ENCODE results near the gene PLEKHB2. TPM values are rescaled to one million over a fixed set of nuclear protein-coding genes. Genes with fewer than 3 reads are reported as not detected.

Gene PLEKHB2
- total and polyA plus RNA-seq, 4 experiments from 2014 or later, result 45.5 to 84.2 (median 59.3) TPM

DNA sequence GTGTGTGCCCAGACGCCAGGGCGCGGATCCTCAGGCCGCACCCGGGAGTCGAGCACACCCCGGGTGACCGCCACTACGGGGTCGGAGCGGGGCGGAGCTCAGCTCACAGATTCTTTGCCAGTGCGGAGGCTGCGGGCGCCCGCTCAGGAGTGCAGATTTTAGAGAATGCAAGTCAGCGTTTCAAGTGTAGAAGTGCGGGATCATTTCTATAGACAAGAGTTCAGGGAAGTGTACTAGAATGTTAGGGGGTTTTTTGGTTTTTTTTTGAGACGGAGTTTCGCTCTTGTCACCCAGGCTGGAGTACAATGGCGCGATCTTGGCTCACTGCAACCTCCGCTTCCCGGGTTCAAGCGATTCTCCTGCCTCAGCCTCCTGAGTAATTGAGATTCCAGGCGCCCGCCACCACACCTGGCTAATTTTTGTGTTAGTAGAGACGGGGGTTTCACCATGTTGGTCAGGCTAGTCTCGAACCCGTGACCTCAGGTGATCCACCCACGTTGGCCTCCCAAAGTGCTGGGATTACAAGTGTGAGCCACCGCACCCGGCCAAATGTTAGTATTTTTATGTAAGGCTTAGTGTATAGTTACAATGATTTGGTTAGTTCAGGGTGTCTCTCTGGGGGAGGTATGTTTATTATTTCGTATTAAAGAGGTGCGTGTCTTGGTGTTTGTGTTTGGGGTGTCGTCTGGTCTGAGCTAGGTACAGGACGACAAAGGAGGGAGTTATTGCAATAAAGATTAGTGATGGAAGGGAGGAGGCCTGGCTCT lies 11.3 kb upstream of the PLEKHB2 start:
- peak overlapping the region; percentile 89 for H3K27ac ChIP-seq (ENCODE audit: low read depth, low read length)
- ChIA-PET POLR2A (ENCODE audit: partially characterized antibody) (interaction anchor here (0.7 to 4.0 kb wide), 8 partner anchors 11 to 752 kb away, joined by 3 to 99 read pairs (median 9); partner anchors contain the start of genes IMP4, MZT2A and PLEKHB2), CTCF (ENCODE audit: partially characterized antibody) (interaction anchor here (0.9 to 4.2 kb wide), 4 partner anchors 10 to 579 kb away, joined by 3 to 28 read pairs (median 5); partner anchors contain the start of gene PLEKHB2)
- intact Hi-C loops (cut with micrococcal nuclease), result loop anchor here (1.0 to 5.0 kb wide), 4 partner anchors 10 to 398 kb away; partner anchors contain the start of gene MZT2A
- no peaks in the 10 kb centered on the region for H3K27me3 Mint-ChIP-seq
- no peak for DNase-seq
- peaks cover under 1 to 13% of the 10 kb centered on the region in 2 donors for H3K36me3 Mint-ChIP-seq
- H3K9me3 Mint-ChIP-seq, result no peaks in the 10 kb centered on the region
- H3K27ac Mint-ChIP-seq, result peak overlapping the region; percentile 87 to 98 (median 97)
- H3K27me3 ChIP-seq (ENCODE audit: insufficient read depth, low read length), result no peaks in the 10 kb centered on the region
- H3K4me1 ChIP-seq (ENCODE audit: insufficient read depth, low read length), result peaks cover 22% of the 10 kb centered on the region
- H3K4me1 Mint-ChIP-seq, result peaks cover 9 to 33% (median 18%) of the 10 kb centered on the region in 4 donors
- peak overlapping the region; percentile 85 to 99 (median 93) for H3K4me3 Mint-ChIP-seq
- no peaks in the 10 kb centered on the region for H3K9me3 ChIP-seq (ENCODE audit: control insufficient read depth in 1 of 2, low read length in 2 of 2)
- H3K36me3 ChIP-seq (ENCODE audit: insufficient read depth, low read length), result peaks cover under 1% of the 10 kb centered on the region
- H3K4me3 ChIP-seq (ENCODE audit: low read length in 2 of 2), result peak overlapping the region; percentile 86 to 91

DNA sequence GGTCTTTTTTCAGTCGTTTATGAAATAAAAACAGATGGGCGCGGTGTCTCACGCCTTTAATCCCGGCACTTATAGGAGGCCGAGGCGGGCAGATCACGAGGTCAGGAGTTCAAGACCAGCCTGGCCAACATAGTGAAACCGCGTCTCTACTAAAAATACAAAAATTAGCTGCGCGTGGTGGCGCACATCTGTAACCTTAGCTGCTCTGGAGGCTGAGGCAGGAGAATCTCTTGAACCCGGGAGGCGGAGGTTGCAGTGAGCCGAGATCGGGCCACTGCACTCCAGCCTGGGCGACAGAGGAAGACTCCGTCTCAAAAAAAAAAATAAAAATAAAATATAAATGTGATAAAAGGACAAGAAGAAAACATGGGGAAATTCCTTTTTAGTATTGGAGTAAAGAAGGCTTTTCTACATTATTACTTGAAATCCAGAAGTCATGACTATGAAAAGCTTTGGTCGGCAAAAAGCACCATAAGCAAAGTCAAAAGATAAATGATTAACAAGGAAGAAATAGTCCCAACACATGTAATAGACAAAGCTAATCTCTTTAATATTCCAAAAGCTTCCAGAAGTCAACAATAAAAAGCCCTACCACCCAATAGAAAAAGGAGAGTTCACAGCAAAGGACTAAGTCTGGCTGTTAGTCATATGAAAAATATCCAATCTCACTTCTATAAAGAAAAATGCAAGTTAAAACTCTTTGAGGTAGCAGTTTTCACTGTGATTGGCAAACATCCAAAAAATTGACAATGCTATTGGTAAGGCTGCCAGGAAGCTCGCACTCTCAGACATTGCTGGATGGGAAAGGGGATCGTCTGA lies 10.5 kb upstream of the PLEKHB2 start:
- Mint-ChIP-seq H3K4me3 (peak overlapping the region; percentile 85 to 99 (median 93)), H3K36me3 (peaks cover 0 to 13% of the 10 kb centered on the region in 2 donors), H3K9me3 (no peaks in the 10 kb centered on the region), H3K27ac (peak overlapping the region; percentile 5 to 98 (median 97)), H3K27me3 (no peaks in the 10 kb centered on the region), H3K4me1 (peaks cover 9 to 29% (median 15%) of the 10 kb centered on the region in 4 donors)
- CTCF ChIA-PET (ENCODE audit: partially characterized antibody), result interaction anchor here (0.9 to 4.2 kb wide), 3 partner anchors 9 to 579 kb away, joined by 3 to 28 read pairs (median 3); partner anchors contain the start of gene PLEKHB2
- no peaks in the 10 kb centered on the region for H3K27me3 ChIP-seq (ENCODE audit: insufficient read depth, low read length)
- peak overlapping the region in 1 of 2 donors; percentile 91 for H3K4me3 ChIP-seq (ENCODE audit: low read length in 2 of 2)
- H3K36me3 ChIP-seq (ENCODE audit: insufficient read depth, low read length), result no peaks in the 10 kb centered on the region
- POLR2A ChIA-PET (ENCODE audit: partially characterized antibody), result interaction anchor here (4.0 kb wide), 1 partner anchor 10 kb away, joined by 99 read pairs; the partner anchor contains the start of gene PLEKHB2
- intact Hi-C loops (cut with micrococcal nuclease), result loop anchor here (5.0 kb wide), 1 partner anchor 398 kb away; the partner anchor contains the start of gene MZT2A
- H3K4me1 ChIP-seq (ENCODE audit: insufficient read depth, low read length), result peaks cover 22% of the 10 kb centered on the region
- DNase-seq, result no peak
- no peaks in the 10 kb centered on the region for H3K9me3 ChIP-seq (ENCODE audit: control insufficient read depth in 1 of 2, low read length in 2 of 2)
- H3K27ac ChIP-seq (ENCODE audit: low read depth, low read length), result no peak overlapping the region

DNA sequence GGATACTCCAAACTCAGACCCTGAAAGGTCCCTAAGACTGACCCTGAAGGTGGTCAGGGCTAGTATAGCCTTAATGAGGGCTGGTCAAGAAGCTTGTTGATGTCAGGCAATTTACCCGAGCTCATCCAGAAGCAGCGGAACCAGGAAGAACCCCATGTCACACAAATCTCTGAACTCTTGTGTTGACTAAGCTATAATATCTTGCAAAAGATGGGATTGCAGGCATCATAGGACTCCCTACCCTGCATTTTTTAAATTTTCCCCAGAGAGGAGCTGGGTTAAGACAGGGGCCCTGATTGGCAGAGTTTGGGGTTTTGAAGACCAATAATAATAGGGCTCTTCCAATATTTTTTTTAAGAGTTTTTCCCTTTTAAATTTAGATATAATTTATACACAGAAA lies 2.0 kb upstream of the PLEKHB2 start:
- POLR2A ChIA-PET (ENCODE audit: partially characterized antibody), result interaction anchor here (1.0 to 4.0 kb wide), 2 partner anchors 10 to 390 kb away, joined by 3 to 99 read pairs; partner anchors contain the start of gene FAM168B
- H3K27ac Mint-ChIP-seq, result peak overlapping the region; percentile 51 to 92 (median 79)

DNA sequence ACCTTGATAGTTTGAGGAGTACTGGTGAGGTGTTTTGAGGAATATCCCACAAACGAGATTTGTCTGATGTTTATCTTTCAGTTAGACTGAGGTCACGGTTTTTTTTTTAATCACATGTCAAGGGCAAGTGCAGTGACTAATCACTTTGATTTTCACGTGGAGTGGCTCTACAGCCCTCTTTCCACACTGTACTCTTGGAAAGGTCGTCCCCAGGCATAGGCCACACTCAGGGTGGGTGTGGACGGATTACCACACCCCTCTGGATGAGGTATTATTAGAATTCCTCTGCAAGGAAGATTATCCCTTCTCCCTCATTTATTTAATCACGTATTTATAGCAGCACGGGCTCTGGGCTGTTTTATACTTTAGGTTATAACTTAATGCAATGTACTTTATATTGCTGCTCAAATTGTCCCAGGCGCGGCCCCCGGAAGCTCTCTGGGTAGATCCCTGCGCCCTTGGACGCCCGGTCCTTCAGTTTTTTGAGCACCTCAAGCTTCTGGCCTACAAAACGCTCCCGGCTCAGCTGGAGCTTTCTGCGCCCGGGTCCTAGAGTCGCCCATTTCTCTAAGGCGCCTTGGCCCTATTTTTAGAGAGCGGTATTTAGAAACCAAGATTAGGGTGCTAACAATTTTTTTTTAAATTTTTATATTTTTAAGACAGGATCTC lies 515 bp upstream of the PLEKHB2 start:
- ChIA-PET CTCF (ENCODE audit: partially characterized antibody) (interaction anchor here (1.3 to 3.6 kb wide), 2 partner anchors 11 to 63 kb away, joined by 3 to 28 read pairs; partner anchors contain the start of gene FAM168B), POLR2A (ENCODE audit: partially characterized antibody) (interaction anchor here (0.6 to 4.0 kb wide), 6 partner anchors 11 to 762 kb away, joined by 3 to 99 read pairs (median 4); partner anchors contain the start of genes FAM168B and IMP4)
- H3K4me1 Mint-ChIP-seq, result peaks cover 31 to 52% (median 42%) of the 10 kb centered on the region in 4 donors
- H3K27me3 Mint-ChIP-seq, result no peaks in the 10 kb centered on the region
- DNase-seq, result peak; percentile 71 to 83 (median 76)
- intact Hi-C loops (cut with micrococcal nuclease), result loop anchor here (1.0 to 5.0 kb wide), 5 partner anchors 11 to 922 kb away; partner anchors contain the start of genes FAM168B, IMP4, MZT2A and MZT2B
- peaks cover 0 to 12% of the 10 kb centered on the region in 2 donors for H3K36me3 Mint-ChIP-seq
- H3K4me3 ChIP-seq (ENCODE audit: low read length in 2 of 2), result peak overlapping the region; percentile 64 to 91
- no peaks in the 10 kb centered on the region for H3K36me3 ChIP-seq (ENCODE audit: insufficient read depth, low read length)
- H3K9me3 Mint-ChIP-seq, result no peaks in the 10 kb centered on the region
- H3K4me3 Mint-ChIP-seq, result peak overlapping the region; percentile 94 to 99 (median 98)
- no peaks in the 10 kb centered on the region for H3K9me3 ChIP-seq (ENCODE audit: control insufficient read depth in 1 of 2, low read length in 2 of 2)
- H3K27ac ChIP-seq (ENCODE audit: low read depth, low read length), result peak overlapping the region; percentile 95
- H3K27me3 ChIP-seq (ENCODE audit: insufficient read depth, low read length), result no peaks in the 10 kb centered on the region
- H3K4me1 ChIP-seq (ENCODE audit: insufficient read depth, low read length), result peaks cover 45% of the 10 kb centered on the region
- peak overlapping the region; percentile 92 to 99 (median 97) for H3K27ac Mint-ChIP-seq

More for the DNA sequence above, 2.0 kb upstream of the PLEKHB2 start:
- no peak for DNase-seq
- Mint-ChIP-seq H3K4me3 (peak overlapping the region in 1 of 8 donors; percentile 35), H3K36me3 (peaks cover 0 to 8% of the 10 kb centered on the region in 2 donors), H3K9me3 (no peaks in the 10 kb centered on the region), H3K4me1 (peaks cover 26 to 41% (median 33%) of the 10 kb centered on the region in 4 donors), H3K27me3 (no peaks in the 10 kb centered on the region)
- Histone ChIP-seq H3K9me3 (ENCODE audit: control insufficient read depth in 1 of 2, low read length in 2 of 2) (no peaks in the 10 kb centered on the region), H3K4me1 (ENCODE audit: insufficient read depth, low read length) (peaks cover 36% of the 10 kb centered on the region), H3K27ac (ENCODE audit: low read depth, low read length) (peak overlapping the region; percentile 13), H3K4me3 (ENCODE audit: low read length in 2 of 2) (no peak overlapping the region), H3K36me3 (ENCODE audit: insufficient read depth, low read length) (no peaks in the 10 kb centered on the region), H3K27me3 (ENCODE audit: insufficient read depth, low read length) (no peaks in the 10 kb centered on the region)
- CTCF ChIA-PET (ENCODE audit: partially characterized antibody), result interaction anchor here (3.6 kb wide), 1 partner anchor 10 kb away, joined by 28 read pairs; the partner anchor contains the start of gene FAM168B
- intact Hi-C loops (cut with micrococcal nuclease), result no loop called here

DNA sequence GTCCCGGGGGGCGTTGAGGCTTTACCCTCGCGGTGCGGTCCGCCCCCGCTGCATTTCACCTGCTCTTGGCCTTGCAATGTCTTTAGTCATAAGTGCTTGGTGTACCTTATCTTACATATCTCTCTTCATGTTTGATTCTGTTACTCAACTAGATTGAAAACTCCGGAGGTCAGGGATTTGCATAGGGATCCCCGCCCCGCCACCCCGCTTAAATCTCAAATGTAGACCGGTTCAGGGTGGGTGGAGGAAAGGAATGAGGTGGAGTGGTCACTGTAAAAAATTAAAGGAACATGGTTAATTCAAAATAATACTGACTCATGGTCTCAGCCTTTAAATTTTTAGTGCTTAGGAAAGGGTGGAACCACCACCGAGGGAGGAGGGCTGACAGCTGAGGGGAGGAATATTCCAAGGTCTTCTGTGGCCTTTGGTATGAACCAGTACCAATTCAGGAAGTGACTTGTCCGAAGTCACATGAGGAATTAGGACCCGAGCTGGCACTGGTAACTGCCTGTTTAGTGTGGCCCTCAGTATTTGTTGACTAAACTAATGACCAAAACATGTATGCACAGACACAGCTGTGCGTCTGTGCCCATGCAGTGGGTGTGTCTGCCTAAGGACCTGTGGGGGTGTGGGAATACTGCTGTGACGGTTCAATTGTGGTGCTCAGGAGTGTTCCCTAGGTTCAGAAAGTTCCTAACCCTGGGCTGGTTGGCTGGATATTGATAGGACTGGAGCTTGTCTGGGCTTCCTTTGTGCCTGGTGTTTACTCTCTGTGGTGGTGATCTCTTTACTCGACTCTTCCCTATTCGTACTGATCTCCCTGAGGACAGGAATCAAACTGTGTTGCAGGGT lies 1.0 kb downstream of the PLEKHB2 start:
- peak in 1 of 5 donors; percentile 8 for DNase-seq
- CTCF ChIA-PET (ENCODE audit: partially characterized antibody), result no interaction called here

More for the DNA sequence above, 1.0 kb downstream of the PLEKHB2 start:
- POLR2A ChIA-PET (ENCODE audit: partially characterized antibody), result interaction anchor here (0.9 to 4.0 kb wide), 2 partner anchors 13 to 21 kb away, joined by 3 to 99 read pairs; partner anchors contain the start of gene FAM168B
- peaks cover 8 to 19% of the 10 kb centered on the region in 2 donors for H3K36me3 Mint-ChIP-seq
- Histone ChIP-seq H3K36me3 (ENCODE audit: insufficient read depth, low read length) (no peaks in the 10 kb centered on the region), H3K9me3 (ENCODE audit: control insufficient read depth in 1 of 2, low read length in 2 of 2) (no peaks in the 10 kb centered on the region), H3K27ac (ENCODE audit: low read depth, low read length) (peak overlapping the region; percentile 95), H3K4me1 (ENCODE audit: insufficient read depth, low read length) (peaks cover 52% of the 10 kb centered on the region), H3K4me3 (ENCODE audit: low read length in 2 of 2) (peak overlapping the region; percentile 90 to 91), H3K27me3 (ENCODE audit: insufficient read depth, low read length) (no peaks in the 10 kb centered on the region)
- H3K27me3 Mint-ChIP-seq, result no peaks in the 10 kb centered on the region
- peak overlapping the region; percentile 92 to 99 (median 97) for H3K27ac Mint-ChIP-seq
- H3K4me1 Mint-ChIP-seq, result peaks cover 38 to 67% (median 52%) of the 10 kb centered on the region in 4 donors
- H3K9me3 Mint-ChIP-seq, result no peaks in the 10 kb centered on the region
- peak overlapping the region; percentile 94 to 99 (median 98) for H3K4me3 Mint-ChIP-seq
- intact Hi-C loops (cut with micrococcal nuclease), result loop anchor here (2.0 to 5.0 kb wide), 4 partner anchors 46 to 924 kb away; partner anchors contain the start of genes IMP4, MZT2A, MZT2B and SMPD4
